Activated T-helper 9 cell treated with anti-CD3 and anti-CD28 coated beads, Interleukin-2, amount 50 U/mL, for 16 hours (primary cell): ENCODE measurements around the gene MFSD11.
"Not testable (repeated sequence)": the region's sequence is repeated elsewhere in the genome, so short reads cannot be mapped to it uniquely, and the experiment has no call there.

Experiments
- DNase-seq: peaks from one replicate; pipeline ENCODE4 v3.0.0-alpha.2; 2020; ENCODE audit warnings: low read depth

The MFSD11 gene

DNA sequence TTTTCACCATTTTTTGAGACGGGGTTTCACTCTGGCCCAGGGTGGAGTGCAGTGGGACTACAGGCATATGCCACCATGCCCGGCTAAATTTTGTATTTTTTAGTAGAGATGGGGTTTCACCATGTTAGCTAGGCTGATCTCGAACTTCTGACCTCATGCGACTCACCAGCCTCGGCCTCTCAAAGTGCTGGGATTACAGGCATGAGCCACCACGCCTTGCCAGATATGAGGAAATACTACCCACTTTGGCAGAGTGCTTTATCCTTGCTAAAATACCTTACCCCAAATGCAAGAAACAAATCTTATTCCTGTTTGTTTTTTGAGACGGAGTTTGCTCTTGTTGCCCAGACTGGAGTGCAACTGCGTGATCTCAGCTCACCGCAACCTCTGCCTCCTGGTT is 67.4 kb downstream of the MFSD11 start:
- no peak for DNase-seq

- DNase-seq: not testable (repeated sequence)
Observed at GRCh38 chr17:76806151-76806550, 68.2 kb downstream of the MFSD11 start.

DNA sequence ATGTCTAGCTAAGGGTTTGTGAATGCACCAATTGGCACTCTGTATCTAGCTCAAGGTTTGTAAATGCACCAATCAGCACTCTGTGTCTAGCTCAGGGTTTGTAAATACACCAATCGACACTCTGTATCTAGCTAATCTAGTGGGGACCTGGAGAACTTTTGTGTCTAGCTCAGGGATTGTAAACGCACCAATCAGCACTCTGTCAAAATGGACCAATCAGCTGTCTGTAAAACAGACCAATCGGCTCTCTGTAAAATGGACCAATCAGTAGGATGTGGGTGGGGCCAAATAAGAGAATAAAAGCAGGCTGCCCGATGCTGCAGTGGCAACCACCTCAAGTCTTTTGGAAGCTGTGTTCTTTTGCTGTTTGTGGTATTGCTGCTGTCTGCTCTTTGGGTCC is 68.8 kb downstream of the MFSD11 start:
- DNase-seq: not testable (repeated sequence)

DNA sequence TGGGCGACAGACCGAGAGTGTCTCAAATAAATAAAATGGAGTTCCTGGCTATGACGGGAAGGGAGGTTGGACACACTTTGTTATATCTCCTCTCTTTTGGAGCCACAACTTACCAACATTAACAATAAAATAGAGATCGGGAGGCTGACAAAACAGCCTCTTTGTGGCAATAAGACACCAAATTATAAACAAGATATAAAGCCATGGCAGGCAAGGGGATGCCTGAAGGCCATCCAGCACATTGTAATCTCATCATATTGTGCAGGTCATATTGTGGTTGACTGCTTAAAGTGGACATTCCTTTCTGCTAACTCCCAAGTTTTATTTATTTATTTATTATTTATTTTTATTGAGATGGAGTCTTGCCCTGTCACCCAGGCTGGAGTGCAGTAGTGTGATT is 70.4 kb downstream of the MFSD11 start:
- no peak for DNase-seq

- no peak for DNase-seq
Observed at GRCh38 chr17:76810956-76811355, 73.0 kb downstream of the MFSD11 start.

DNA sequence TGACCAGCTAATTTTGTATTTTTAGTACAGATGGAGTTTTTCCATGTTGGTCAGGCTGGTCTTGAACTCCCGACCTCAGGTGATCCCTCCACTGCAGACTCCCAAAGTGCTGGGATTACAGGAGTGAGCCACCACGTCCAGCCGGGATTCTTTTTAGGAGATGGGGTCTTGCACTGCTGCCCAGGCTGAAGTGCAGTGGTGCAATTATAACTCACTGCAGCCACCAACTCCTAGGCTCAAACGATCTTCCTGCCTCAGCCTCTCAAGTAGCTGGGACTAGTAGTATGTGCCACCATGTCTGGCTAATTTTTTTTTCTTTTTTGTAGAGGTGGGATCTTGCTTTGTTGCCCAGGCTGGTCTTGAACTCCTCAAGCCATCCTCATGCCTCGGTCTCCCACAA is 73.9 kb downstream of the MFSD11 start:
- DNase-seq: no peak

DNA sequence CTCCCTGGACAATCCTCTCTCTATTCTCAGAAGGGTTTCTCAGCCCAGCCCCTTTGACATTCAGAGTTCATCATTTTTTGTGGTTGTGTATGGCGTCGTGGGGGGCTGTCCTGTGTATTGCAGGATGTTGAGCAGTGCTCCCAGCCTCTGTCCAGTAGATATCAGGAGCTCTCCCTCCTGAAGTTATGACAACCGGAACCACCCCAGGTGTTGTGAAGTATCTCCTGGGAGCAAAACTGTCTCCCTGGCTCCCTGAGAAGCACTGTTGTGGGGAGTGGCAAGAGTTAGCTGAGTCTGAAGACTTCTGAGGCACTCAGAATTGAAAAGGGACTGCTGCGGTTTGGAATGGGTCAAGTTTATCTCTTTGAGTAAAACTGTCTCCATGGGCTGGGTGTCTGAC is 74.3 kb downstream of the MFSD11 start:
- no peak for DNase-seq

DNA sequence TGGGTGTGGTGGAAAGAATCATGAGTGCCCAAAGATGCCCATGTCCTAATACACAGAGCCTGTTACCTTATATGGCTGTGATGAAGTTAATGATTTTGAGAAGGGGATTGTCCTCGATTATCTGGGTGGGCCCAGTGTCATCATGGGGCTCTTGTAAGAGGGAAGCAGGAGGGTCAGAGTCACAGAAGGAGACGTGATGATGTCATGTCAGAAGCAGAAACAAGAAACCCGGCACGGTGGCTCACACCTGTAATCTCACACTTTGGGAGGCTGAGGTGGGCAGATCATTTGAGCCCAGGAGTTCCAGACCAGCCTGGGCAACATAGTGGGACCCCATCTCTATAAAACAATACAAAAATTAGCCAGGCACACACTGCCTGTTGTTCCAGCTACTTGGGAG is 75.0 kb downstream of the MFSD11 start:
- DNase-seq: no peak

DNA sequence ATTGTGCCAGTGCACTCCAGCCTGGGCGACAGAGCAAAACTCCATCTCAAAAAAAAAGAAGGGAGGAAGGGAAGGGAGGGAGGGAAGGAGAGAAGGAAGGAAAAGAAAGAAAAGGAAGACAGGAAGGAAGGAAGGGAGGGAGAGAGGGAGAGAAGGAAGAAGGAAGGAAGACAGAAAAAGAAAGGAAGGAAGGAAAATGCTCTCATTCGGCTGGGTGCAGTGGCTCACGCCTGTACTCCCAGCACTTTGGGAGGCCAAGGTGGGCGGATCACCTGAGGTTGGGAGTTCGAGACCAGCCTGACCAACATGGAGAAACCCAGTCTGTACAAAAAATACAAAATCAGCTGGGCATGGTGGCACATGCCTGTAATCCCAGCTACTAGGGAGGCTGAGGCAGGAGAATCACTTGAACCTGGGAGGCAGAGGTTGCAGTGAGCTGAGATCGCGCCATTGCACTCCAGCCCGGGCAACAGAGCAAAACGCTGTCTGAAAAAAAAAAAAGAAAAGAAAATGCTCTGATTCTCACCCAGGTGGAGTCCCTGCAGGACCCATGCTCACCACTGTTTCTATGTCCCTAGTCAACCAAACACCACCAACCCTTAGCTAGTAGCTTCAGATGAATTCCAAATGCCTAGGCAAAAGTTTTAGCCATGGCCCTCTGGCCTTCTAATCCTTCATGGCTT is 78.1 kb downstream of the MFSD11 start:
- DNase-seq: not testable (repeated sequence)

- peak; percentile 9 for DNase-seq
Observed at GRCh38 chr17:76816590-76817135, 78.7 kb downstream of the MFSD11 start.

DNA sequence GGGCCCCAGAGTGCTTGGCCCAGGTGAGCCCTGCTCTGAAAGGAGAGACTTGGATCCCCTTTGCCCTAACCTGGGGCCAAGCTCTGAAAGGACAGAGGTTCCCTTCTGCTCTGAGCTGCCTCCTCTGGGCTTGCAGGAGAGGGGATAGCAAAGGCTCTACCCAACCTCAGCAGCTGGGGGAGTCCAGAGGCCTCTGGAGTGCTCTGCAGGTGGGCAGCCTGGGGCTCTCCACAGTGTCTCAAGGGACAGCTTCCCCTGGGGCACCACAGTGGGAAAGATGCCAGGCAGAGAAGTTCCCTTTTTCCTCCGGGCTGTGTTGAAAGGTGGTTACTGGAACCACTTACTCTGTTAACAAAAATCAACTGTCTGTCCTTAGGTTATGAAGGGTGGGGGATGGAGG is 82.1 kb downstream of the MFSD11 start:
- no peak for DNase-seq

- no peak for DNase-seq
Observed at GRCh38 chr17:76820561-76820960, 82.6 kb downstream of the MFSD11 start.

- no peak for DNase-seq
Observed at GRCh38 chr17:76822184-76822778, 84.4 kb downstream of the MFSD11 start.

GRCh38 chr17:76824093-76824492 is 86.2 kb downstream of the MFSD11 start:
- no peak for DNase-seq

- no peak for DNase-seq
Observed at GRCh38 chr17:76826330-76827068, 88.6 kb downstream of the MFSD11 start.

DNA sequence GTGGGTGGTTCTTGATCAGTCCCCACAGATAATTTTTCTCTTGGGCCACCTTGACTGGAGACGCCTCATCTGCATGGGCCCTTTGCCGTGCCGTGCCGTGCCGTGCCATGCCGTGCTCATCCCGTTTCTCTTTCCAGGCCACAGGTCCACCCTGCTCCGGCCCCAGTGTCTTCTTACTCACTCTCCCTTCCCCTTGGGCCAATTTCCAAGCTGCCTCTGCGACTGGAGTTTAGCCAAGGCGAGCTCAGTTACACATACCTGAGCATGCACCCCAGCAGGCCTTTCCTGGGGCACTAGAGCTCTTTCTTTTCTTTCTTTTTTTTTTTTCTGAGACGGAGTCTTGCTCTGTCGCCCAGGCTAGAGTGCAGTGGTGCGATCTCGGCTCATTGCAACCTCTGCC is 89.8 kb downstream of the MFSD11 start:
- no peak for DNase-seq
